HUDEP-2 (cell line): ENCODE measurements around the gene CYLD.

Experiments
- DNase-seq, 76 experiments: peaks; one replicate each; lab custom pipeline; 2025; ENCODE audit not compliant: unreplicated experiment in 76 of 76; lab: John Stamatoyannopoulos, UW

CYLD gene

GRCh38 chr16:50711040-50711439, 30.8 kb upstream of the CYLD start:
- DNase-seq: no peak

GRCh38 chr16:50711862-50712559, 29.9 kb upstream of the CYLD start:
- no peak for DNase-seq

- DNase-seq: no peak
Measured at GRCh38 chr16:50712560-50712898, 29.4 kb upstream of the CYLD start.

- no peak for DNase-seq
Measured at GRCh38 chr16:50712956-50713355, 28.9 kb upstream of the CYLD start.

GRCh38 chr16:50717091-50717490, 24.8 kb upstream of the CYLD start:
- DNase-seq: no peak

GRCh38 chr16:50717494-50717893, 24.4 kb upstream of the CYLD start:
- no peak for DNase-seq

GRCh38 chr16:50718061-50718760, 23.7 kb upstream of the CYLD start:
- DNase-seq: no peak

GRCh38 chr16:50718761-50719400, 23.0 kb upstream of the CYLD start:
- DNase-seq: no peak

- no peak for DNase-seq
Measured at GRCh38 chr16:50719401-50720337, 22.2 kb upstream of the CYLD start.

GRCh38 chr16:50721549-50722404, 20.1 kb upstream of the CYLD start:
- DNase-seq: no peak

GRCh38 chr16:50722405-50722737, 19.5 kb upstream of the CYLD start:
- DNase-seq: no peak

GRCh38 chr16:50722960-50723359, 18.9 kb upstream of the CYLD start:
- DNase-seq: no peak

GRCh38 chr16:50724306-50724705, 17.6 kb upstream of the CYLD start:
- no peak for DNase-seq

GRCh38 chr16:50731130-50731988, 10.5 kb upstream of the CYLD start:
- DNase-seq: no peak

GRCh38 chr16:50731989-50732832, 9.7 kb upstream of the CYLD start:
- DNase-seq: no peak

GRCh38 chr16:50733468-50733867, 8.4 kb upstream of the CYLD start:
- no peak for DNase-seq

- DNase-seq: no peak
Measured at GRCh38 chr16:50735629-50736122, 6.2 kb upstream of the CYLD start.

- DNase-seq: no peak
Measured at GRCh38 chr16:50736448-50736847, 5.4 kb upstream of the CYLD start.
